Spleen (tissue), 11 donors: ENCODE measurements around the gene POLD3. TPM values are rescaled to one million over a fixed set of nuclear protein-coding genes. Genes with fewer than 3 reads are reported as not detected.

ENCODE experiments used
- DNase-seq: peaks from one replicate; pipeline ENCODE4 v3.0.0-alpha.2; 2020
- H3K27ac ChIP-seq, 8 donors: fragments of 200-600 bp; sonication (generic) in 7 of 8; 1 replicate in 4 of 8; 2 replicates in 4 of 8; pipeline versions ENCODE4 v1.5.0 to v1.8.0; 2016 to 2021; ENCODE audit warnings: inconsistent platforms in 4 of 8, mild to moderate bottlenecking in 4 of 8, moderate library complexity in 1 of 8
- H3K27me3 ChIP-seq, 7 donors: fragments of 200-600 bp; sonication (generic) in 6 of 7; replicated peaks in 1 of 7; 1 replicate in 4 of 7; 2 replicates in 3 of 7; pipeline versions ENCODE4 v1.5.0 to v1.8.0; 2016 to 2021; ENCODE audit warnings: inconsistent platforms in 3 of 7, mild to moderate bottlenecking in 1 of 7
- H3K36me3 ChIP-seq, 6 donors: fragments of 200-600 bp; sonication (generic) in 5 of 6; 1 replicate in 4 of 6; 2 replicates in 2 of 6; pipeline versions ENCODE4 v1.5.0 to v1.8.0; 2016 to 2021; ENCODE audit warnings: inconsistent platforms in 2 of 6
- H3K4me1 ChIP-seq, 6 donors: fragments of 200-600 bp; sonication (generic) in 5 of 6; 1 replicate in 3 of 6; 2 replicates in 3 of 6; pipeline versions ENCODE4 v1.5.0 to v1.8.0; 2016 to 2021; ENCODE audit warnings: inconsistent platforms in 3 of 6
- H3K4me3 ChIP-seq, 8 donors: fragments of 200-600 bp; sonication (generic) in 7 of 8; 1 replicate in 4 of 8; 2 replicates in 4 of 8; pipeline versions ENCODE4 v1.5.0 to v1.8.0; 2016 to 2021; ENCODE audit warnings: inconsistent platforms in 4 of 8, mild to moderate bottlenecking in 4 of 8, moderate library complexity in 2 of 8
- H3K9me3 ChIP-seq, 8 donors: fragments of 200-600 bp; sonication (generic) in 7 of 8; 1 replicate in 4 of 8; 2 replicates in 4 of 8; pipeline versions ENCODE4 v1.5.0 to v1.8.0; 2016 to 2021; ENCODE audit warnings: inconsistent platforms in 4 of 8
- POLR2A ChIP-seq, 3 donors: fragments of 450-650 bp; IDR thresholded peaks; one replicate each; pipeline ENCODE4 v1.5.1; 2017; ENCODE audit warnings: antibody characterized with exemption in 3 of 3, mild to moderate bottlenecking in 1 of 3
- POLR2AphosphoS5 ChIP-seq, 3 donors: sonication (generic); formaldehyde crosslinking; IDR thresholded peaks; one replicate each; pipeline ENCODE4 v1.5.1; 2017; ENCODE audit warnings: antibody characterized with exemption in 3 of 3
- WGBS, 5 donors: extraction: QIAGEN DNeasy Blood & Tissue Kit in 3 of 5; methylation state at CpG; one replicate each; pipeline versions ENCODE4 v1.1.5 to v1.1.7; 2013 to 2018; 5-methylcytosine and 5-hydroxymethylcytosine counted together
- intact Hi-C: fragments of 100-400 bp; cut with DNase I; formaldehyde crosslinking; loops from one replicate; pipeline ENCODE4 v1.15.0; 2023; ENCODE audit warnings: low total_unique reads
- polyA plus RNA-seq, 3 donors: library from polyadenylated mRNA; stranded (reverse); fragments of 200-250 nt; gene quantifications; one replicate each; pipeline ENCODE4 v1.2.1, GENCODE V29; 2013
- total RNA-seq, 7 donors: library from RNA; depleted of rRNA in 3 of 7; stranded (reverse); fragments of >200 nt in 3 of 7; fragmentation: NEBNext Ultra II Directional in 4 of 7; extraction: Animal tissue kit (Norgen Biotek cat#: 25700) in 4 of 7; gene quantifications; one replicate each; pipeline versions ENCODE4 v1.1.0 to v1.2.1, GENCODE V29; 2016 to 2021
- TF ChIP-seq, protein P1 (sequence below), 11 experiments: fragments of 200-600 bp in 7 of 11; fragments of 450-650 bp in 4 of 11; sonication (generic) in 4 of 11; IDR thresholded peaks in 8 of 11; conservative IDR thresholded peaks in 3 of 11; 1 replicate in 7 of 11; 2 replicates in 4 of 11; pipeline versions ENCODE4 v1.4.0 to v1.8.0; 2016 to 2021; ENCODE audit warnings: antibody characterized with exemption in 11 of 11, inconsistent platforms in 4 of 11, mild to moderate bottlenecking in 1 of 11
- donor health status: healthy with polysubstance abuse.
- donor health status: DM: no; HTN: no; CAD: no; lungs with moderate emphysema.
- donor health status: DM: no; HTN: no; CAD: no.
- donor health status: Bipolar disorder and iron deficiency.
- donor health status: healthy.
- donor health status: DM: no; HTN: no; CAD: no.
- donor health status: DM: yes; HTN: yes; CAD: no.

Gene POLD3
- total and polyA plus RNA-seq, 10 donors: 5.0 to 23.1 (median 16.6) TPM

- Histone ChIP-seq H3K36me3 (no peaks in the 10 kb centered on the region), H3K27me3 (peaks cover 0 to 25% (median 7%) of the 10 kb centered on the region in 7 donors), H3K27ac (no peak overlapping the region), H3K4me3 (peak overlapping the region in 3 of 8 donors; percentile 23 to 58 (median 40)), H3K9me3 (no peaks in the 10 kb centered on the region), H3K4me1 (peaks cover 0 to 28% (median 6%) of the 10 kb centered on the region in 6 donors)
- TF ChIP-seq, protein P1, sequence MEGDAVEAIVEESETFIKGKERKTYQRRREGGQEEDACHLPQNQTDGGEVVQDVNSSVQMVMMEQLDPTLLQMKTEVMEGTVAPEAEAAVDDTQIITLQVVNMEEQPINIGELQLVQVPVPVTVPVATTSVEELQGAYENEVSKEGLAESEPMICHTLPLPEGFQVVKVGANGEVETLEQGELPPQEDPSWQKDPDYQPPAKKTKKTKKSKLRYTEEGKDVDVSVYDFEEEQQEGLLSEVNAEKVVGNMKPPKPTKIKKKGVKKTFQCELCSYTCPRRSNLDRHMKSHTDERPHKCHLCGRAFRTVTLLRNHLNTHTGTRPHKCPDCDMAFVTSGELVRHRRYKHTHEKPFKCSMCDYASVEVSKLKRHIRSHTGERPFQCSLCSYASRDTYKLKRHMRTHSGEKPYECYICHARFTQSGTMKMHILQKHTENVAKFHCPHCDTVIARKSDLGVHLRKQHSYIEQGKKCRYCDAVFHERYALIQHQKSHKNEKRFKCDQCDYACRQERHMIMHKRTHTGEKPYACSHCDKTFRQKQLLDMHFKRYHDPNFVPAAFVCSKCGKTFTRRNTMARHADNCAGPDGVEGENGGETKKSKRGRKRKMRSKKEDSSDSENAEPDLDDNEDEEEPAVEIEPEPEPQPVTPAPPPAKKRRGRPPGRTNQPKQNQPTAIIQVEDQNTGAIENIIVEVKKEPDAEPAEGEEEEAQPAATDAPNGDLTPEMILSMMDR (IDR thresholded peaks at IDR 0.05 in 8 of 11, conservative IDR thresholded peaks at IDR 0.05 in 3 of 11): no peak
- TF ChIP-seq POLR2AphosphoS5 (IDR thresholded peaks at IDR 0.05): no peak
- no peak for TF ChIP-seq POLR2A (IDR thresholded peaks at IDR 0.05)
- WGBS, 5 donors: 72 to 81% (median 79%) methylated on average over 11 to 12 of the region's 12 CpGs
- intact Hi-C loops: no loop called here
- peak; percentile 53 for DNase-seq
These were observed 91.6 kb downstream of the POLD3 start for GRCh38 chr11:74683941-74684481.

DNA sequence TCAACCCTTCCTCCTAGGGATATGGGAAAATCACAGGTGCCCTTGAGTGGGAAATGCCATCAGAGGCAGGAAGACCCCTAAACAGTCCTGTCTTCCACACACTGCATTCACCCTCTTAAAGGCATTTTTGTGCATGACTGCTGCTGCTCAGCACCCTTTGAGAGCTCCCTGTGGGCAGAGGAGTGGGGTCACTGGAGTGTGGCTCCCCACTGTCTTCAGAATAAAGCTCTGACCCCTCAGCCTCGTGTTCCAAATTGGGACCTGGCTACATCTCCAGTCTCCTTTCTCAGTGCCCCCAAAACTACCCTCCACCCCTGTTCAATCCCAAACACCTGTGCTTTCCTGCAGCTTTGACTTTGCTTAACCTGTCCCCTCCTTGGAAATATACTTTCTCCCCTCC lies 92.3 kb downstream of the POLD3 start:
- WGBS, 5 donors: 82 to 100% (median 84%) methylated on average over 1 of the region's 1 CpG
- H3K4me1 ChIP-seq: peaks cover 0 to 28% (median 6%) of the 10 kb centered on the region in 6 donors
- H3K36me3 ChIP-seq: no peaks in the 10 kb centered on the region
- TF ChIP-seq, protein P1 (IDR thresholded peaks at IDR 0.05 in 8 of 11, conservative IDR thresholded peaks at IDR 0.05 in 3 of 11): no peak
- TF ChIP-seq POLR2AphosphoS5 (IDR thresholded peaks at IDR 0.05): no peak
- no peak for TF ChIP-seq POLR2A (IDR thresholded peaks at IDR 0.05)
- no peaks in the 10 kb centered on the region for H3K9me3 ChIP-seq
- no peak overlapping the region for H3K4me3 ChIP-seq
- intact Hi-C loops: no loop called here
- H3K27ac ChIP-seq: no peak overlapping the region
- DNase-seq: peak; percentile 14
- H3K27me3 ChIP-seq: peaks cover 0 to 25% (median 7%) of the 10 kb centered on the region in 7 donors

GRCh38 chr11:74685338-74685737 lies 93.0 kb downstream of the POLD3 start:
- H3K27ac ChIP-seq: no peak overlapping the region

GRCh38 chr11:74685905-74686304 lies 93.5 kb downstream of the POLD3 start:
- Histone ChIP-seq H3K27ac (no peak overlapping the region), H3K9me3 (no peaks in the 10 kb centered on the region), H3K4me1 (peaks cover 0 to 28% (median 6%) of the 10 kb centered on the region in 6 donors), H3K27me3 (peaks cover 0 to 25% (median 7%) of the 10 kb centered on the region in 7 donors), H3K36me3 (no peaks in the 10 kb centered on the region), H3K4me3 (no peak overlapping the region)
- WGBS, 5 donors: 62 to 83% (median 76%) methylated on average over 3 of the region's 3 CpGs
- intact Hi-C loops: no loop called here
- peak; percentile 55 for DNase-seq
- TF ChIP-seq POLR2AphosphoS5 (IDR thresholded peaks at IDR 0.05) (peak in 1 of 3 donors; percentile 40), POLR2A (IDR thresholded peaks at IDR 0.05) (no peak)
- TF ChIP-seq, protein P1 (IDR thresholded peaks at IDR 0.05 in 8 of 11, conservative IDR thresholded peaks at IDR 0.05 in 3 of 11): no peak

More at GRCh38 chr11:74685338-74685737, 93.0 kb downstream of the POLD3 start:
- intact Hi-C loops: no loop called here
- Histone ChIP-seq H3K9me3 (no peaks in the 10 kb centered on the region), H3K36me3 (no peaks in the 10 kb centered on the region), H3K4me3 (no peak overlapping the region), H3K27me3 (peaks cover 0 to 25% (median 7%) of the 10 kb centered on the region in 7 donors), H3K4me1 (peaks cover 0 to 28% (median 6%) of the 10 kb centered on the region in 6 donors)
- TF ChIP-seq, protein P1 (IDR thresholded peaks at IDR 0.05 in 8 of 11, conservative IDR thresholded peaks at IDR 0.05 in 3 of 11): no peak
- TF ChIP-seq POLR2A (IDR thresholded peaks at IDR 0.05): no peak
- no peak for DNase-seq
